Liver (tissue), 9 donors: ENCODE measurements around the gene CLK3. TPM values are rescaled to one million over a fixed set of nuclear protein-coding genes. Genes with fewer than 3 reads are reported as not detected.

Source experiments
- DNase-seq: peaks from one replicate; pipeline ENCODE4 v3.0.0-alpha.2; 2017; ENCODE audit warnings: low spot score
- H3K27ac ChIP-seq, 2 donors: one replicate each; pipeline ENCODE4 v1.7.0; 2013; ENCODE audit warnings: inconsistent platforms in 2 of 2, low read length in 2 of 2, control low read depth in 1 of 2, low read depth in 1 of 2, mild to moderate bottlenecking in 1 of 2
- H3K27me3 ChIP-seq, 4 donors: one replicate each; pipeline versions ENCODE4 v1.6.1 to v1.7.0; 2013; ENCODE audit warnings: low read length in 3 of 4, inconsistent platforms in 1 of 4, mild to moderate bottlenecking in 1 of 4, moderate library complexity in 1 of 4; ENCODE audit not compliant: control insufficient read depth in 4 of 4, insufficient read depth in 4 of 4
- H3K36me3 ChIP-seq, 4 donors: one replicate each; pipeline versions ENCODE4 v1.6.1 to v1.7.0; 2013; ENCODE audit warnings: low read length in 3 of 4, mild to moderate bottlenecking in 3 of 4, low read depth in 1 of 4, moderate library complexity in 1 of 4; ENCODE audit not compliant: control insufficient read depth in 4 of 4, insufficient read depth in 3 of 4
- H3K4me1 ChIP-seq, 4 donors: one replicate each; pipeline versions ENCODE4 v1.6.1 to v1.7.0; 2013; ENCODE audit warnings: low read length in 3 of 4, mild to moderate bottlenecking in 3 of 4, moderate library complexity in 1 of 4; ENCODE audit not compliant: control insufficient read depth in 4 of 4, insufficient read depth in 4 of 4
- H3K4me3 ChIP-seq, 3 donors: one replicate each; pipeline versions ENCODE4 v1.6.1 to v1.7.0; 2013; ENCODE audit warnings: low read length in 3 of 3, control low read depth in 1 of 3, low read depth in 1 of 3, mild to moderate bottlenecking in 1 of 3
- H3K9ac ChIP-seq, 2 donors: one replicate each; pipeline ENCODE4 v1.7.0; 2013; ENCODE audit warnings: low read length in 2 of 2, mild to moderate bottlenecking in 2 of 2, moderate library complexity in 2 of 2, control low read depth in 1 of 2, low read depth in 1 of 2
- H3K9me3 ChIP-seq, 4 donors: one replicate each; pipeline versions ENCODE4 v1.6.1 to v1.7.0; 2013; ENCODE audit warnings: low read length in 3 of 4; ENCODE audit not compliant: control insufficient read depth in 4 of 4
- ATF3 ChIP-seq: IDR thresholded peaks from 2 replicates; pipeline ENCODE4 v1.6.1; 2016; ENCODE audit warnings: antibody characterized with exemption
- CTCF ChIP-seq: fragments of 150-350 bp; IDR thresholded peaks from 2 replicates; pipeline ENCODE4 v1.5.1; 2017; ENCODE audit warnings: improper control_type of control experiment, low read depth, low read length; ENCODE audit not compliant: missing input control
- EGR1 ChIP-seq, 2 donors: IDR thresholded peaks; 2 replicates each; pipeline ENCODE4 v1.6.1; 2016 to 2018; ENCODE audit warnings: antibody characterized with exemption in 2 of 2, low read depth in 2 of 2
- FOXA1 ChIP-seq: IDR thresholded peaks from 2 replicates; pipeline ENCODE4 v1.6.1; 2016; ENCODE audit warnings: antibody characterized with exemption
- FOXA2 ChIP-seq: IDR thresholded peaks from 2 replicates; pipeline ENCODE4 v1.6.1; 2016; ENCODE audit warnings: antibody characterized with exemption
- GABPA ChIP-seq, 2 donors: IDR thresholded peaks in 1 of 2; conservative IDR thresholded peaks in 1 of 2; 2 replicates each; pipeline ENCODE4 v1.6.1; 2016; ENCODE audit warnings: antibody characterized with exemption in 2 of 2, mild to moderate bottlenecking in 1 of 2, moderate library complexity in 1 of 2
- HNF4A ChIP-seq, 2 donors: conservative IDR thresholded peaks; 2 replicates each; pipeline ENCODE4 v1.6.1; 2016; ENCODE audit warnings: antibody characterized with exemption in 2 of 2, mild to moderate bottlenecking in 2 of 2
- JUND ChIP-seq, 2 donors: IDR thresholded peaks; 2 replicates each; pipeline ENCODE4 v1.6.1; 2016; ENCODE audit warnings: antibody characterized with exemption in 2 of 2
- MAX ChIP-seq: IDR thresholded peaks from 2 replicates; pipeline ENCODE4 v1.6.1; 2016; ENCODE audit warnings: antibody characterized with exemption
- NR2F2 ChIP-seq: IDR thresholded peaks from 2 replicates; pipeline ENCODE4 v1.6.1; 2016; ENCODE audit warnings: antibody characterized with exemption
- RAD21 ChIP-seq, 2 donors: IDR thresholded peaks; 2 replicates each; pipeline ENCODE4 v1.6.1; 2016; ENCODE audit warnings: antibody characterized with exemption in 2 of 2, mild to moderate bottlenecking in 2 of 2
- REST ChIP-seq: IDR thresholded peaks from 2 replicates; pipeline ENCODE4 v1.6.1; 2016; ENCODE audit warnings: antibody characterized with exemption, mild to moderate bottlenecking
- RXRA ChIP-seq, 2 donors: IDR thresholded peaks; 2 replicates each; pipeline ENCODE4 v1.6.1; 2017 to 2018; ENCODE audit warnings: antibody characterized with exemption in 2 of 2, mild to moderate bottlenecking in 1 of 2
- SP1 ChIP-seq: IDR thresholded peaks from 2 replicates; pipeline ENCODE4 v1.6.1; 2018; ENCODE audit warnings: antibody characterized with exemption, mild to moderate bottlenecking
- YY1 ChIP-seq: IDR thresholded peaks from 2 replicates; pipeline ENCODE4 v1.6.1; 2016; ENCODE audit warnings: antibody characterized with exemption, mild to moderate bottlenecking
- WGBS: extraction: QIAGEN DNeasy Blood & Tissue Kit; methylation state at CpG from one replicate; pipeline ENCODE4 v1.1.7; 2013; 5-methylcytosine and 5-hydroxymethylcytosine counted together
- polyA plus RNA-seq, 2 donors: library from polyadenylated mRNA; stranded (reverse) in 1 of 2; unstranded in 1 of 2; fragments of 200-250 nt in 1 of 2; fragments of >200 nt in 1 of 2; fragmentation: Nextera tagmentation in 1 of 2; extraction: Ambion mirVana in 1 of 2; gene quantifications; one replicate each; pipeline versions ENCODE4 v1.2.1 to v1.2.3, GENCODE V29; 2013 to 2015
- total RNA-seq, 2 donors: library from RNA; depleted of rRNA; stranded (reverse); fragments of >200 nt; gene quantifications; one replicate each; pipeline ENCODE4 v1.2.3, GENCODE V29; 2014
- donor health status: healthy.
- donor health status: healthy.
- donor health status: healthy.
- donor health status: healthy.
- donor health status: healthy.

The CLK3 gene
- total and polyA plus RNA-seq, 4 donors = 20.1 to 66.8 (median 28.4) TPM

- peaks cover 8 to 25% (median 13%) of the 10 kb centered on the region in 4 donors for H3K36me3 ChIP-seq
- peak overlapping the region; percentile 76 to 96 (median 94) for H3K4me3 ChIP-seq
- H3K27ac ChIP-seq = peak overlapping the region in 1 of 2 donors; percentile 95
- H3K9ac ChIP-seq = peak overlapping the region; percentile 73 to 95
- H3K9me3 ChIP-seq = no peaks in the 10 kb centered on the region
- TF ChIP-seq EGR1 (IDR thresholded peaks at IDR 0.05; ENCODE audit: low read depth in 2 of 2) = no peak
- no peak for DNase-seq
- H3K27me3 ChIP-seq = no peaks in the 10 kb centered on the region
- H3K4me1 ChIP-seq = peaks cover 9 to 51% (median 40%) of the 10 kb centered on the region in 4 donors
Measured at GRCh38 chr15:74616996-74617395, 1.4 kb downstream of the CLK3 start.

GRCh38 chr15:74618841-74619596 is 3.4 kb downstream of the CLK3 start:
- Histone ChIP-seq H3K27me3 (no peaks in the 10 kb centered on the region), H3K27ac (no peak overlapping the region), H3K9me3 (no peaks in the 10 kb centered on the region), H3K4me1 (peaks cover 9 to 51% (median 40%) of the 10 kb centered on the region in 4 donors), H3K9ac (no peak overlapping the region), H3K4me3 (no peak overlapping the region), H3K36me3 (peaks cover 19 to 45% (median 33%) of the 10 kb centered on the region in 4 donors)
- no peak for DNase-seq
- no peak for TF ChIP-seq RXRA (IDR thresholded peaks at IDR 0.05)
- TF ChIP-seq JUND (IDR thresholded peaks at IDR 0.05) = no peak
- TF ChIP-seq FOXA2 = no peak
- TF ChIP-seq MAX = no peak
- no peak for TF ChIP-seq ATF3
- no peak for TF ChIP-seq REST
- TF ChIP-seq GABPA (IDR thresholded peaks at IDR 0.05 in 1 of 2, conservative IDR thresholded peaks at IDR 0.05 in 1 of 2) = no peak
- TF ChIP-seq RAD21 (IDR thresholded peaks at IDR 0.05) = no peak
- no peak for TF ChIP-seq HNF4A (conservative IDR thresholded peaks at IDR 0.05)
- no peak for TF ChIP-seq YY1
- no peak for TF ChIP-seq FOXA1
- TF ChIP-seq SP1 = no peak
- TF ChIP-seq EGR1 (IDR thresholded peaks at IDR 0.05; ENCODE audit: low read depth in 2 of 2) = no peak
- TF ChIP-seq CTCF = no peak
- no peak for TF ChIP-seq NR2F2
- 86% methylated on average over 15 of the region's 15 CpGs for WGBS
